ENCODE results near the gene SAFB. TPM values are rescaled to one million over a fixed set of nuclear protein-coding genes. Genes with fewer than 3 reads are reported as not detected.
A peak's percentile ranks its signal among the peaks of the same experiment; 100 is the strongest.

SAFB gene
- total RNA-seq, 2 experiments from 2014 or later: 134 to 152 TPM

DNA sequence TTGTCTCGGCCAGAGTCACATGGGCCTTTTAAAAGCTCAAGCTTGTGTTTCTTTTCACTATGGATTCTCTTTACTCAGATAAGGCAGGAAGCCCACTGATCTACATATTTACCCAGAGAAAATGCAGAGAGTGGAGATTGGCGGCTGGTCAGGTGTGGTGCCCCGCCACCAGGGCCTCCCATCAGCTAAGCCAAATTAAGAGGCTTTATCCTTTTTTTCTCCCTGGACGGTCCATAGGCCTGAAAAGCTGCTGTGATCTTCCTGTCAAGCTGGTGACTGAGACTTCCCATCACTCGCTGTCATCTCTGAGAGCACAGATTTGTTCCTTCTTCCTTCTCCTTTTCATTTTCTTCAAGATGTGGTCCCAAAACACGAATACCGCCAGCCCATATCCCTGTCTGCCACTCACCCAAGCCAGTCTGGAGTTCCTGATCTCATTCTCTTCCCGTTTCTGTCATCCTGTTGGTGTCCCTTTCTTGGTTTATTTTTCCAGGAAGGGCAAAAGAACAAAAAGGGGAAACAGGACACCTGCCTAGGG lies 1.9 kb downstream of the SAFB start:
- H3K4me1 Mint-ChIP-seq: peaks cover 65% of the 10 kb centered on the region
- ATAC-seq (no peak), DNase-seq (no peak)
- H3K9me3 Mint-ChIP-seq (ENCODE audit: low read depth): no peaks in the 10 kb centered on the region
- peak overlapping the region; percentile 99 for H3K4me3 Mint-ChIP-seq
- CTCF ChIA-PET: interaction anchor here (0.6 to 4.4 kb wide), 3 partner anchors 58 to 448 kb away, joined by 3 to 20 read pairs (median 3); partner anchors contain the start of gene RPL36
- peaks cover 5% of the 10 kb centered on the region for H3K27me3 Mint-ChIP-seq
- peaks cover 65% of the 10 kb centered on the region for H3K36me3 Mint-ChIP-seq
- peak overlapping the region; percentile 100 for H3K27ac Mint-ChIP-seq

DNA sequence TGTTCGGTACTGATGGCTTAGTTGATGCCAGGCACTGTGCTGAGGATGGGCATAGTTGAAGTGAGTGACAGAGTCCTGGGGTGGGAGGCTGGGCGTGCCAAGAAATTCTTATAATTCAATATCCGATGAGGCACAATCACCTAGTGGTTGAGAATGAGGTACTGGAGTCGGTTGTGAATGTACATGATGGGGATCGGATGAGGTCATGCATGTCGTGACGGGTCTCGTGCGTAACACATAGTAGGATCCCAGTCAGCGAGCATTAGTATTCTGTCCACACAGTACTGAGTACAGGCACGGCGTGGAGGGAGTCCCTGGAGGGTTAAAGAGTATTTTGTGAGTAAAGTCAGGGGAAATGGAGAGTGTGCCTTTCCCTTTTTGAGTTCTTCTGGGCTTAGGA lies 2.8 kb downstream of the SAFB start:
- peak overlapping the region; percentile 99 for H3K4me3 Mint-ChIP-seq
- H3K36me3 Mint-ChIP-seq: peaks cover 62% of the 10 kb centered on the region
- CTCF ChIA-PET: no interaction called here
- H3K4me1 Mint-ChIP-seq: peaks cover 62% of the 10 kb centered on the region
- no peak overlapping the region for H3K27ac Mint-ChIP-seq
- ATAC-seq (no peak), DNase-seq (no peak)
- H3K27me3 Mint-ChIP-seq: peaks cover 5% of the 10 kb centered on the region
- no peaks in the 10 kb centered on the region for H3K9me3 Mint-ChIP-seq (ENCODE audit: low read depth)

DNA sequence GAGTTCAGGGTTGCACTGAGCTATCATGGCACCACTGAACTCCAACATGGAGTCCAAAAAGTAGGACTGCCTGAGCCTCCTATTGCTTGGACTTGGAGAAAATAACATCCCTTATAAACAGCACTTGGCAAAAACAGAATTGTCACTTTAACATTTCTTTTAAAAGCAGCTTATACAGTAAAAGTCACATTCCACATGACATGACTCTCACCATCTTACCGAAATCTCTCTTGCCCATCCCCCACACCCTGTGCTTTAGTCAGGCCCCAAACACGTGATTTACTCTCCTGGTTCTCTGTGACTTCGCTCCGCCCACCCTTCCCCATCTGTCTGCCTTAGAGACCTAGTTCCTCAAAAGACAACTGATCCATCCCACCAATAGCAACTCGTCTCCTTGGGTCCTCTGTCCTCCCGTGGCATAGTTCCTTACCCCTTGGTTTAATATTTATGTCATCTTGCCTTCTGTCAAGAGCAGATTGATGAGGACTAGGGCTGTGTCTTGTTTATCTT lies 4.6 kb downstream of the SAFB start:
- ATAC-seq (no peak), DNase-seq (no peak)
- H3K36me3 Mint-ChIP-seq: peaks cover 65% of the 10 kb centered on the region
- CTCF ChIA-PET: no interaction called here
- H3K9me3 Mint-ChIP-seq (ENCODE audit: low read depth): no peaks in the 10 kb centered on the region
- H3K4me1 Mint-ChIP-seq: peaks cover 70% of the 10 kb centered on the region
- peak overlapping the region; percentile 45 for H3K27ac Mint-ChIP-seq
- peaks cover 5% of the 10 kb centered on the region for H3K27me3 Mint-ChIP-seq
- H3K4me3 Mint-ChIP-seq: no peak overlapping the region

DNA sequence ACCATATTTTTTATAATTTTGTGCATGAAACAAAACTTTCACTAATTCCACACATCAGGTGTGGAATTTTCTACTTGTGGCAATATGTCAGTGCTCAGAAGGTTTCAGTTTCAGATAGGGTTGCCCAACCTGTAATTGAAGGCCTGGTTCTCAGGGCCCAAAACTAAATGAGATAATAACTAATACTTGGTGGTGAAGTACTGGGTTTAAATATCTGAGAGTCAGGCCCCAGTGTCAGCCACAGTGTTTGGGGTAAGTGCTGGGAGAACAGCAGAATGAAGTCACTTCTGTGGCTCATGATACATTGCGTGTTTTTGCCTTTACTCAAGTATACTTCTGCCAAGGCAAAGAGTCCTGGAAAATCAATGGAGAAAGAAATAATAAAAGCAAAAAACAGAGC lies 5.6 kb downstream of the SAFB start:
- Mint-ChIP-seq H3K27ac (peak overlapping the region; percentile 35), H3K4me1 (peaks cover 77% of the 10 kb centered on the region), H3K36me3 (peaks cover 62% of the 10 kb centered on the region), H3K27me3 (no peaks in the 10 kb centered on the region), H3K4me3 (no peak overlapping the region), H3K9me3 (ENCODE audit: low read depth) (no peaks in the 10 kb centered on the region)
- ATAC-seq (no peak), DNase-seq (no peak)
- CTCF ChIA-PET: no interaction called here

DNA sequence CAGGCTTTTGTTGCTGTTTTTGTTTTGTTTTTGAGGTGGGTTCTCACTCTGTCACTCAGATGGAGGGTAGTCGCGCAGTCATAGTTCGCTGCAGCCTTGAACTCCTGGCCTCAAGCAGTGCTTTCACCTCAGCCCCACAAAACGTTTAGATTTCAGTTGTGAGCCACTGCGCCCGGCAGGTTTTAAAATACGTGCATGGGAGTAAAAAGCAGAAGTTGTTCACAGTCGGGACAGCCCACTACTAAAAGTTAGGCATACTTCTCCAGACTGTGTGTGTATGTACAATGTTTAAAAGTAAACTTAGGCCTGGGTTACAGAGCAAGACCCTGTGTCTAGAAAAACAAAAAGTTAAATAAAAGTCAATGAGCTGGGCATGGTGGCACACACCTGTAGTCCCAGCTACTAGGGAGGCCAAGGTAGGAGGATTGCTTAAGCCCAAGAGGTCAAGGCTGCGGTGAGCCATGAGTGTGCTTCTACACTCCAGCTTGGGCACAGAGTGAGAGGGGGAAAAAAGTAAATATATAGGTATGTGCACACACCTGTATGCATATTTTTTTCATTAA lies 6.1 kb downstream of the SAFB start:
- DNase-seq (no peak), ATAC-seq (no peak)
- no peaks in the 10 kb centered on the region for H3K9me3 Mint-ChIP-seq (ENCODE audit: low read depth)
- CTCF ChIA-PET: no interaction called here
- no peak overlapping the region for H3K4me3 Mint-ChIP-seq
- peaks cover 60% of the 10 kb centered on the region for H3K36me3 Mint-ChIP-seq
- no peak overlapping the region for H3K27ac Mint-ChIP-seq
- H3K4me1 Mint-ChIP-seq: peaks cover 79% of the 10 kb centered on the region
- H3K27me3 Mint-ChIP-seq: no peaks in the 10 kb centered on the region

GRCh38 chr19:5631567-5632240 lies 8.8 kb downstream of the SAFB start:
- CTCF ChIA-PET: no interaction called here
- no peaks in the 10 kb centered on the region for H3K27me3 Mint-ChIP-seq
- H3K36me3 Mint-ChIP-seq: peaks cover 42% of the 10 kb centered on the region
- no peak overlapping the region for H3K27ac Mint-ChIP-seq
- no peak for DNase-seq
- H3K9me3 Mint-ChIP-seq (ENCODE audit: low read depth): no peaks in the 10 kb centered on the region
- ATAC-seq: no peak
- no peak overlapping the region for H3K4me3 Mint-ChIP-seq
- H3K4me1 Mint-ChIP-seq: peaks cover 65% of the 10 kb centered on the region

GRCh38 chr19:5632241-5632612 lies 9.3 kb downstream of the SAFB start:
- Mint-ChIP-seq H3K4me1 (peaks cover 61% of the 10 kb centered on the region), H3K4me3 (no peak overlapping the region), H3K27ac (no peak overlapping the region), H3K36me3 (peaks cover 39% of the 10 kb centered on the region), H3K9me3 (ENCODE audit: low read depth) (no peaks in the 10 kb centered on the region), H3K27me3 (no peaks in the 10 kb centered on the region)
- ATAC-seq: no peak
- CTCF ChIA-PET: no interaction called here
- DNase-seq: no peak

- H3K4me1 Mint-ChIP-seq: peaks cover 59% of the 10 kb centered on the region
- H3K4me3 Mint-ChIP-seq: no peak overlapping the region
- H3K9me3 Mint-ChIP-seq (ENCODE audit: low read depth): no peaks in the 10 kb centered on the region
- H3K27me3 Mint-ChIP-seq: no peaks in the 10 kb centered on the region
- CTCF ChIA-PET: no interaction called here
- no peak for DNase-seq
- H3K27ac Mint-ChIP-seq: no peak overlapping the region
- H3K36me3 Mint-ChIP-seq: peaks cover 39% of the 10 kb centered on the region
- ATAC-seq: no peak
These were observed 9.8 kb downstream of the SAFB start for GRCh38 chr19:5632657-5633056.

GRCh38 chr19:5635427-5635826 lies 12.5 kb downstream of the SAFB start:
- Mint-ChIP-seq H3K27me3 (no peaks in the 10 kb centered on the region), H3K4me1 (peaks cover 41% of the 10 kb centered on the region), H3K27ac (peak overlapping the region; percentile 12), H3K9me3 (ENCODE audit: low read depth) (no peaks in the 10 kb centered on the region), H3K4me3 (no peak overlapping the region), H3K36me3 (peaks cover 29% of the 10 kb centered on the region)
- ATAC-seq (no peak), DNase-seq (no peak)
- CTCF ChIA-PET: interaction anchor here (0.9 to 1.1 kb wide), 2 partner anchors 13 to 56 kb away, joined by 3 read pairs; partner anchors contain the start of genes SAFB and SAFB2

DNA sequence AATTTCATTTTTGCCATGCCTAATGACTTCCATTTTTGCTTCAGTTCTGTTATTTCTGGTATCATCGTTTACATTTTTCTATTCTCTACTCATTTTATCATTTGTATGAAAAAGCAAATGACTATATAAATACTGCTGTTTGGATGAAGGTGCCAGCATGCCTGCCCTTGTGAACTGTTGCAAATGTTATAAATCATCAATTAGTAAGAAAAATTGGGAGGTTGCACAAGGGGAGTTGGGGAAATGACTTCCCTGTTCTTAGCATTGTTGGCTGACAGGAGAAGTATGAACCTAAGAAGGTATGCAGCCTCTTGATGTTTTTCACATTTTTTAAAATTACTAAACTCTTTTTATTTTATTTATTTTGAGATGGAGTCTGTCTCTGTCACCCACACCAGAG lies 15.1 kb downstream of the SAFB start:
- Mint-ChIP-seq H3K4me3 (no peak overlapping the region), H3K36me3 (peaks cover 32% of the 10 kb centered on the region), H3K9me3 (ENCODE audit: low read depth) (no peaks in the 10 kb centered on the region), H3K4me1 (peaks cover 30% of the 10 kb centered on the region), H3K27ac (no peak overlapping the region), H3K27me3 (no peaks in the 10 kb centered on the region)
- CTCF ChIA-PET: no interaction called here
- ATAC-seq (no peak), DNase-seq (no peak)

DNA sequence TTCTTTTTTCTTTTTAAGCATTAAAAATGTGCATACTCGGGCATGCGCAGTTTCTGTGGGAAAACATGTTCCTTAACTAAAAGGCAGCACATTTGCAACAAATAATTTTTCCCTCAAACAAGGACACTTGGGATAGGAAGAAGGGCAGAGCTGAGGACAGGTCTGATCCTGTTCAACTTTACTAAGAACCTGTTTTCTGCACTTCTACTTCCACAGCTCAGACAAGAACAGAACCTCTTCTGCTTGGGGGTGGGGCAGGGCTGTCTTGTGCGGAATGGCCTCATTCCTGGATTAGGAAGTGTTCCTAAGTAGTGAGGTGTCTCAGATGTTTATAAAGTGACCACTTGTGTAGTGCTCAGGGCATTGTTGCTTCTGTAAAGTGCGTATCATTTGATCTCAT lies 18.3 kb downstream of the SAFB start:
- CTCF ChIA-PET: interaction anchor here (0.9 kb wide), 1 partner anchor 35 kb away, joined by 3 read pairs; no protein-coding TSS in a partner anchor

DNA sequence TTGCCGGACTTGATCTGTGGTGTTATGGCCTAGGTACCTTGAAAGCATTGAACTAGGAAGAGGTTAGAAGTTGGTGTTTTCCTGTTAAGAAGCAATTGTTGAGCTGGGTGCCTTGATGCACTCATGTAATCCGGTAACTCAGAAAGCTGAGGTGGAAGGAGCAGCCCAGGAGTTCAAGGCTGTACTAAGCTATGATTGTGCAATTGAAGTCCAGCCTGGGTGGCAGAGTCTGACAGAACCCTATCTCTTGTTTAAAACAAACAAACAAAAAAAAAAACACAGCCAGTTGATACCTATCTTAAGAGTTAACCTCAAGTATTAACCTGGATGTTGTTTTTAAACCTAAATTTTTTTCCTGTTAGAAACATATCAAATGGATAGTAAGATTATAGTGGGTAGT lies 19.3 kb downstream of the SAFB start:
- Mint-ChIP-seq H3K27me3 (no peaks in the 10 kb centered on the region), H3K4me1 (peaks cover 16% of the 10 kb centered on the region), H3K9me3 (ENCODE audit: low read depth) (no peaks in the 10 kb centered on the region), H3K27ac (no peak overlapping the region), H3K36me3 (peaks cover 61% of the 10 kb centered on the region), H3K4me3 (no peak overlapping the region)
- ATAC-seq: no peak
- DNase-seq: no peak
- CTCF ChIA-PET: no interaction called here

More for the DNA sequence above, 18.3 kb downstream of the SAFB start:
- Mint-ChIP-seq H3K4me1 (peaks cover 16% of the 10 kb centered on the region), H3K4me3 (no peak overlapping the region), H3K36me3 (peaks cover 51% of the 10 kb centered on the region), H3K9me3 (ENCODE audit: low read depth) (no peaks in the 10 kb centered on the region), H3K27ac (peak overlapping the region; percentile 3), H3K27me3 (no peaks in the 10 kb centered on the region)
- no peak for ATAC-seq
- DNase-seq: no peak

DNA sequence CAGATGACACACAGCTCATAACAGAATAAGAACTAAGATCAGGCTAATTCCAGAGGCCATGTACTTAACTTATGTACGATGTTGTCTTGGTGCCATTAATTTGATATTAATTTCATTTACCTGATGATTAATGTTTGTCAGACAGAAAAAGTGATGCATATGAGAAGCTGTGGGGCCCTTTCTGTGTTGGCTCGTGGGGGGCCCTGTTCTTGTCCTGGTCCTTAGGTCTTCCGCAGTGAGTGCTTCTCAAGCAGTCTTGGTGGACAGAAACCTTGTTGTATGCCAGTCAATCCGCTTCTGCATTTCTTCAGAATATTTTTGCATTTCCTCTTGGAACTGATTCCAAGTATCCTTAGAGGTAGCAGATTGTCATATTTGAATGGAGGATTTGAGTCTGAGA lies 20.2 kb downstream of the SAFB start:
- no peak for DNase-seq
- no peaks in the 10 kb centered on the region for H3K9me3 Mint-ChIP-seq (ENCODE audit: low read depth)
- CTCF ChIA-PET: no interaction called here
- no peaks in the 10 kb centered on the region for H3K27me3 Mint-ChIP-seq
- no peak for ATAC-seq
- peaks cover 56% of the 10 kb centered on the region for H3K36me3 Mint-ChIP-seq
- no peak overlapping the region for H3K27ac Mint-ChIP-seq
- H3K4me3 Mint-ChIP-seq: no peak overlapping the region
- H3K4me1 Mint-ChIP-seq: peaks cover 12% of the 10 kb centered on the region

- Mint-ChIP-seq H3K9me3 (ENCODE audit: low read depth) (no peaks in the 10 kb centered on the region), H3K4me1 (peaks cover 12% of the 10 kb centered on the region), H3K4me3 (no peak overlapping the region), H3K27ac (no peak overlapping the region), H3K36me3 (peaks cover 59% of the 10 kb centered on the region), H3K27me3 (no peaks in the 10 kb centered on the region)
- DNase-seq: no peak
- no peak for ATAC-seq
- CTCF ChIA-PET: no interaction called here
These were observed 21.2 kb downstream of the SAFB start for GRCh38 chr19:5644037-5644436.
